Body of pancreas (tissue), 4 donors: ENCODE data around the gene RHBDL1.

Experiments used
- CTCF ChIP-seq, 7 experiments: fragments of 450-650 bp in 4 of 7; fragments of 200-600 bp in 3 of 7; sonication (generic) in 3 of 7; IDR thresholded peaks; one replicate each; pipeline ENCODE4 v1.5.1; 2016 to 2019; ENCODE audit warnings: antibody characterized with exemption in 7 of 7
- POLR2A ChIP-seq, 3 donors: fragments of 450-650 bp; IDR thresholded peaks; one replicate each; pipeline ENCODE4 v1.6.1; 2016; ENCODE audit warnings: antibody characterized with exemption in 3 of 3, mild to moderate bottlenecking in 2 of 3

GRCh38 chr16:638034-638543 is 37.4 kb upstream of the RHBDL1 start:
- no peak for TF ChIP-seq CTCF (IDR thresholded peaks at IDR 0.05)
- TF ChIP-seq POLR2A (IDR thresholded peaks at IDR 0.05) = no peak
